ENCODE measurements around the gene TPRX2. TPM values are rescaled to one million over a fixed set of nuclear protein-coding genes. Genes with fewer than 3 reads are reported as not detected.

The TPRX2 gene
- total RNA-seq, 1 donor from 2014 or later, result not detected

GRCh38 chr19:47821460-47822020, 37.5 kb upstream of the TPRX2 start, which contains the start of gene CRX:
CRX (plus strand) TSS chr19:47821937; CDS start chr19:47834444, 12,507 bp downstream.
- no peak for DNase-seq (ENCODE audit: low spot score in 2 of 2, unreplicated experiment in 2 of 2)
- peaks cover 15% of the 10 kb centered on the region for H3K27me3 Mint-ChIP-seq (ENCODE audit: low read depth)
- H3K4me1 Mint-ChIP-seq, result peaks cover 16% of the 10 kb centered on the region
- peaks cover 2% of the 10 kb centered on the region for H3K9me3 Mint-ChIP-seq
- TF ChIP-seq CTCF (IDR thresholded peaks at IDR 0.05; ENCODE audit: unreplicated experiment), result no peak
- H3K4me3 Mint-ChIP-seq, result no peak within 1 kb of the TSS
- H3K36me3 Mint-ChIP-seq, result no peaks in the 10 kb centered on the region
- no peak within 1 kb of the TSS for H3K27ac Mint-ChIP-seq

GRCh38 chr19:47824396-47824795, 34.6 kb upstream of the TPRX2 start:
- H3K36me3 Mint-ChIP-seq, result no peaks in the 10 kb centered on the region
- no peak overlapping the region for H3K27ac Mint-ChIP-seq
- TF ChIP-seq CTCF (IDR thresholded peaks at IDR 0.05; ENCODE audit: unreplicated experiment), result no peak
- H3K4me3 Mint-ChIP-seq, result no peak overlapping the region
- H3K27me3 Mint-ChIP-seq (ENCODE audit: low read depth), result peaks cover 10% of the 10 kb centered on the region
- DNase-seq (ENCODE audit: low spot score in 2 of 2, unreplicated experiment in 2 of 2), result no peak
- H3K9me3 Mint-ChIP-seq, result peaks cover 8% of the 10 kb centered on the region
- peaks cover 16% of the 10 kb centered on the region for H3K4me1 Mint-ChIP-seq

- H3K36me3 Mint-ChIP-seq, result no peaks in the 10 kb centered on the region
- H3K27ac Mint-ChIP-seq, result no peak overlapping the region
- H3K4me1 Mint-ChIP-seq, result peaks cover 9% of the 10 kb centered on the region
- no peak overlapping the region for H3K4me3 Mint-ChIP-seq
- no peak for TF ChIP-seq CTCF (IDR thresholded peaks at IDR 0.05; ENCODE audit: unreplicated experiment)
- peaks cover 8% of the 10 kb centered on the region for H3K9me3 Mint-ChIP-seq
- H3K27me3 Mint-ChIP-seq (ENCODE audit: low read depth), result no peaks in the 10 kb centered on the region
- DNase-seq (ENCODE audit: low spot score in 2 of 2, unreplicated experiment in 2 of 2), result no peak
Observed at GRCh38 chr19:47826800-47827199, 32.2 kb upstream of the TPRX2 start.

- Mint-ChIP-seq H3K36me3 (no peaks in the 10 kb centered on the region), H3K27ac (no peak overlapping the region), H3K9me3 (no peaks in the 10 kb centered on the region), H3K4me1 (no peaks in the 10 kb centered on the region), H3K4me3 (no peak overlapping the region), H3K27me3 (ENCODE audit: low read depth) (no peaks in the 10 kb centered on the region)
- no peak for TF ChIP-seq CTCF (IDR thresholded peaks at IDR 0.05; ENCODE audit: unreplicated experiment)
- DNase-seq (ENCODE audit: low spot score in 2 of 2, unreplicated experiment in 2 of 2), result no peak
Observed at GRCh38 chr19:47832723-47833122, 26.3 kb upstream of the TPRX2 start.

GRCh38 chr19:47836038-47836437, 23.0 kb upstream of the TPRX2 start:
- H3K27ac Mint-ChIP-seq, result no peak overlapping the region
- no peak for TF ChIP-seq CTCF (IDR thresholded peaks at IDR 0.05; ENCODE audit: unreplicated experiment)
- no peaks in the 10 kb centered on the region for H3K36me3 Mint-ChIP-seq
- no peaks in the 10 kb centered on the region for H3K9me3 Mint-ChIP-seq
- DNase-seq (ENCODE audit: low spot score in 2 of 2, unreplicated experiment in 2 of 2), result no peak
- H3K4me3 Mint-ChIP-seq, result no peak overlapping the region
- no peaks in the 10 kb centered on the region for H3K27me3 Mint-ChIP-seq (ENCODE audit: low read depth)
- peaks cover 6% of the 10 kb centered on the region for H3K4me1 Mint-ChIP-seq

GRCh38 chr19:47839411-47839810, 19.6 kb upstream of the TPRX2 start:
- Mint-ChIP-seq H3K4me3 (no peak overlapping the region), H3K27ac (no peak overlapping the region), H3K4me1 (peaks cover 6% of the 10 kb centered on the region), H3K9me3 (no peaks in the 10 kb centered on the region), H3K36me3 (no peaks in the 10 kb centered on the region), H3K27me3 (ENCODE audit: low read depth) (no peaks in the 10 kb centered on the region)
- DNase-seq (ENCODE audit: low spot score in 2 of 2, unreplicated experiment in 2 of 2), result no peak
- TF ChIP-seq CTCF (IDR thresholded peaks at IDR 0.05; ENCODE audit: unreplicated experiment), result no peak
